ENCODE data around the gene RCOR3.

Gene RCOR3

DNA sequence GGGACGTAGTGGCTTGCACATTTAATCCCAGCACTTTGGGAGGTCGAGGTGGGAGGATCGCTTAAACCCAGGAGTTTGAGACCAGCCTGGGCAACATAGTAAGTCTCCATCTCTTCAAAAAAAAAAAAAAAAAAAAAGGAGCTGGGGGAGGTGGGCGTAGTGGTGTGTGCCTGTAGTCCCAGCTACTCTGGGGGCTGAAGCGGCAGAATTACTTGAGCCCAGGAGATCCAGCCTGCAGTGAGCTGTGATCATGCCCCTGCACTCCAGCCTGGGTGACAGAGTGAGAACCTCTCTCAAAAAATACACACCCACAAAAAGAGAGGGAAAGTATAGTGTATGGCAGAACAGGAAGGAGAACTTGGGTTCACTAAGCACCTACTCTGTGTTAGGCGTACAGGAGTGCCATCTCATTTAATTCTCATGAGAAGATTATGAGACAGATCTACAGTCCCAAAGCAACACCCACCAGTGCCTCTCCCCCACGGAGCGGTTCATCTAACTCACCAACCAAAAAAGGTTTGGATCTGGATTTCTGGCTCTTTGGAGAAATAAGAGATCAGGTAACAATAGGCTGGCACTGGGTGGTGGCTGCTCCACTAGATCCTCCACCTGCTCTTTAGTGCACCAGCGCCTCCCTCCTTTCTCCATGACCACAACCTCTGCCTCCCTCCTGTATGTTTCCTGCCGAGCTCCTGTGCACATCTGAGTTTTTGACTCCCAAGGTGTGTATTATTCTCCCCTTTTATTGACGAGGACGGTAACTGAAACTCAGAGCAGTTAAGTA is 66.0 kb downstream of the RCOR3 start:
- in situ Hi-C loops (cut with MboI; ENCODE audit: low sequenced_read_pairs), result no loop called here

DNA sequence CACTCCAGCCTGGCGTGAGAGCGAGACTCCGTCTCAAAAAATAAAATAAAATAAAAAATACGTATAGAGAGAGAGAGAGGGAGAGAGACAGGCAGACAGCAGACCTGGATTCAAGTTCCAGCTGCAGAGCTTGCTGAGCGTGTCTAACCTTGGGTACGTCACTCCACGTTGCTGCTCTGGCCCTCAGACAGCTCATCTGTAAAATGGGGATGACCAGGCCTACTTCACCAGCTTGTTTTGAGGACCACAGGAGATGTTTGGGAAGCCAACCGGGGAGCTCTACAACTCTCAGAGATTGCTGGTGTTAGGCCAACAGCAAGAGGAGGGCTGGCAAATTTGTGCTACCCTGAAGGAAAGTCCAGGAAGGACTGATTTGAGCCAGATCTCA is 67.0 kb downstream of the RCOR3 start:
- in situ Hi-C loops (cut with MboI; ENCODE audit: low sequenced_read_pairs), result no loop called here

- in situ Hi-C loops (cut with MboI; ENCODE audit: low sequenced_read_pairs), result no loop called here
These were observed 67.6 kb downstream of the RCOR3 start, which contains the start of gene TRAF5 for GRCh38 chr1:211326528-211327345. TSS of gene TRAF5 (plus strand) at chr1:211326833. CDS start at chr1:211353240, 26,407 bp downstream.

DNA sequence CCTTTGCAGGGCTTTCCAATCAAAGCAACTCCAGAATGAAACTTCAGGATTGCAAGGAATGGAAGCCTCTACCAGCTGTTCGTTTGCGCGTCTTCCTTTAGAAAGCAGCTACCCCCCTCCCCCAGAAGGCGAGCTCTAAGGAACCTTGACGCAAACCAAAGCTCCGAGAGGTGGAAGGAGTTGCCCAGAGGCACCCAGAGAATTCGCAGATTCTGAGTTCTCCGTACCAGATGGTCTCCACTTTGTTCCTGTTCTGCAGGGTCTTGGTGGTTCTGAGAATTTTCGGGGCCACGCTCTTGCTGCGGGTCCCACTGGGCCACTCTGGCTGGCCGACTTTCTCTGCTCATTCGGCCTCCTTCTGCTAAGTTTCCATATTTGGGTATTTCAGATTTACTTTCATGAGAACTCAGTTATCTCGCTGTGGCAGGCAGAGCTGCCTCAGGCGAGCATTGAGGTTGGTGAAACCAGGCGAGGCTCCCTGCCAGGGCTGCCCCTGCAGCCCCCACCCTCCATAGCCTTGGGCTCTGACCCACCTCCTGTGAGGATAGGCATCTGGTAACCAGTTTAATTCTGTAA is 68.3 kb downstream of the RCOR3 start:
- in situ Hi-C loops (cut with MboI; ENCODE audit: low sequenced_read_pairs), result no loop called here

GRCh38 chr1:211328084-211328694 is 69.0 kb downstream of the RCOR3 start:
- in situ Hi-C loops (cut with MboI; ENCODE audit: low sequenced_read_pairs), result no loop called here

DNA sequence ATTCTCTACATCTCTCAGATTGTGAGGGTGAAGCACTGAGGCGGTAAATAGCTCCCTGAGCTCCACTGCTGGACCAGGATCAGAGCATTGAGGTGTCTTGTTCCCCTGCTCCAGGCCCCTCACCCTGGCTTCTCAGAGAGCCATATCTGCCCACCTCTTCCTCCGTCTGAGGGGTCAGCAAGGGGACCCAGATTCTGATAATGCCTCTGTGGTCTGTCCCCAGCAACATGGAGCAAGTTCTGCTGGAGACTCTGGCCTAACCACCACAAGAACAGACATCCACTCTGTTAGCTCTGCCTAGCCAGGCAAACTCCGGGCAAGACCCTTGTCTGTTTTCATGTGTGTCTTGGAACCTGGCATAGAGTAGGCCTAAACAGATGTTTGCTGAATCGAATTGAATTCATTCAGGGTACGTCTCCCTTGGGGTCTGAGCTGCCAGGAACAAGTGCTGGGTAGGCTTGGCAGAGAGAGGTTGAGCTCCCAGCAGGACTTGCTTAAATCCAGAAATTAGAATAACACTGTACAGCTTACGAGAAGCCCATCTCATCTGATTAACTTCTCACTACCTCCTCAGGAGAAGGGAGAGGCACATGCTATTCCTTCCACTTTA is 69.8 kb downstream of the RCOR3 start:
- in situ Hi-C loops (cut with MboI; ENCODE audit: low sequenced_read_pairs), result no loop called here

- in situ Hi-C loops (cut with MboI; ENCODE audit: low sequenced_read_pairs), result no loop called here
These were observed 70.6 kb downstream of the RCOR3 start for GRCh38 chr1:211329764-211330201.

GRCh38 chr1:211330282-211330936 is 71.2 kb downstream of the RCOR3 start:
- in situ Hi-C loops (cut with MboI; ENCODE audit: low sequenced_read_pairs), result no loop called here

- in situ Hi-C loops (cut with MboI; ENCODE audit: low sequenced_read_pairs), result no loop called here
These were observed 72.0 kb downstream of the RCOR3 start for GRCh38 chr1:211331011-211331709.

GRCh38 chr1:211332036-211332616 is 73.0 kb downstream of the RCOR3 start:
- in situ Hi-C loops (cut with MboI; ENCODE audit: low sequenced_read_pairs), result no loop called here

- in situ Hi-C loops (cut with MboI; ENCODE audit: low sequenced_read_pairs), result no loop called here
These were observed 73.7 kb downstream of the RCOR3 start for GRCh38 chr1:211332830-211333229.

- in situ Hi-C loops (cut with MboI; ENCODE audit: low sequenced_read_pairs), result no loop called here
These were observed 74.7 kb downstream of the RCOR3 start for GRCh38 chr1:211333906-211334305.

DNA sequence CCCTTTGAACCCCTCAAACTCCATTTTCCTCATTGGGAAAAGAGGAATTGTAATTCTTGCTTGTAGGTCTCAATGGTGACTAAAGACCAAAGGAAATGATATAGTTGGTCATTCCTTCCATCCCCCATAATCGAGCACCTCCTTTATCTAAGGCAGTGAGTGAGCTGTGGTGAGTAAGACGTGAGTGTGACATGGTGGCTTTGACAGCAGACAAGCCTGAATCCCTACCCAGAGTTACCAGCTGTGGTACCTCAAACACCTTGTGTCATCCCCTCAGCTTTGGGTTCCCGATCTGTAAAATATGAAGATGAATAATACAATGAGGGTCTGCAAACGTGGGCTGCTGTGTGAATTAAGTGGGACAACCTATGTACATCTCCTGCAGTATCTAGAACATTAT is 75.8 kb downstream of the RCOR3 start:
- in situ Hi-C loops (cut with MboI; ENCODE audit: low sequenced_read_pairs), result no loop called here

- in situ Hi-C loops (cut with MboI; ENCODE audit: low sequenced_read_pairs), result no loop called here
These were observed 76.5 kb downstream of the RCOR3 start for GRCh38 chr1:211335522-211336157.

DNA sequence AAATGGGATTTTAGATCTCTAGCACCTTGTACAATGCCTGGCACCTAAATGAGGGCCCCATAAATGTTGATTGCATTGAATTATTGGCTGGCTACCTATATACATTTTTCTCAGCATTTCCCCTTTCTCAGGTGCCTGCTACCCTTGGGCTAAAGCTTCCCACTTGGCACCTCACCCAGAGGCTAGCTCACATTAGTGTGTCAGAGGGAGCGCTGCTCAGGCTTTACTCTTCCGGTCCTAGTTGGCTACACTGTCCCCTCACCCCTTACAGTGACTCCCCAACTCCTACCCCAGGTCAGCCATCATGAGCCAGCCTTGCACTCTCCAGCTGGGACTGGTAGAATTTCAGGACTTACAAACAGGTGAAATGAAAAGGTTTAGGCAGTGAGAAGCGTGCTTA is 77.0 kb downstream of the RCOR3 start:
- in situ Hi-C loops (cut with MboI; ENCODE audit: low sequenced_read_pairs), result no loop called here

DNA sequence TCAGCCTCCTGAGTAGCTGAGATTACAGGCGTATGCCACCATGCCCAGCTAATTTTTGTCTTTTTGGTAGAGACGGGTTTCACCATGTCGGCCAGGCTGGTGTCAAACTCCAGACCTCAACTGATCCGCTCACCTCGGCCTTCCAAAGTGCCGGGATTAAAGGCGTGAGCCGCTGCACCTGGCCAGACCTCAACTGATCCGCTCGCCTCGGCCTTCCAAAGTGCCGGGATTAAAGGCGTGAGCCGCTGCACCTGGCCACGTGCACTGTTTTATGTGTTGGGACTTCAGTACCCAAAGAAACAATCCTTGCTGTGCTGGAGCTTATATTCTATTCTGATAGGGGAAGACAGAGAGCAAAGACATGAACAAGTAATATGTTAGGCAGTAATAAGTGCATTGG is 77.6 kb downstream of the RCOR3 start:
- in situ Hi-C loops (cut with MboI; ENCODE audit: low sequenced_read_pairs), result no loop called here

DNA sequence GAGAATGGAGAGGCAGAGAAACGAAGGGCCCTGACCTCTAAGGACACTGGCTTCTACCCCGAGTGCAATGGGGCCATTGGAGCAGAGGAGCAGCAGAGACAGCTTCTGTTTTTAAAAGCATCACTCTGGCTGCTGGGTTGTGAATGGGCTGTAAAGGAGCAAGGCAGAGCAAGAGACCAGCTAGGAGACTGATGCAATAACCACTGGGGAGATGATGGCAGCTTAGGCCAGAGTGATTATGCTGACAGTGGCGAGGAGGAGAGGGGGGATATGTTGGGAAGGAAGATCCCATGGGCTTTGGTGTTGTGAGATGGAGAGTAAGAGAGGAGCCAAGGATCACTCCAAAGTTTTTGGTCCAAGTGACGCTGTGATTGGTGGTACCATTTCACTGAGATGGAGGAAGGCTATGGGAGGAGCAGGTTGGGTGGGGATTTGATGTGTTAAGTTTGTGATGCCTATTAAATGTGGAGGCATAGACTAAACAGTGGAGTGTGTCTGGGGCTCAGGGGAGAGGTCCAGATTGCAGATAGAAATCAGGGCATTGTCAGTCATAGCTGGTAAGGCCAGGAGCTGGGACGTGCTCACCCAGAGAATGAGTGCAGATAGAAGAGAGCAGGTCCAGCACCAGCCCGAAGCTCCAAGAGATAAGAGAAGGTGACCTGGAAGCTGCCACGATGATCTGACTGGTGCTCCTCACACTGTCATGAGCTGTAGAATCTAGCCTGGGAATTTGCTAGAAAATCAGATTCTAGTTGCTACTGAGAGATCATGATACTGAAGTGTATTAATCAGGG is 78.5 kb downstream of the RCOR3 start:
- in situ Hi-C loops (cut with MboI; ENCODE audit: low sequenced_read_pairs), result no loop called here

- in situ Hi-C loops (cut with MboI; ENCODE audit: low sequenced_read_pairs), result no loop called here
These were observed 79.1 kb downstream of the RCOR3 start for GRCh38 chr1:211338224-211338620.

Measured in hTERT RPE-1 (cell line).